Stimulated activated CD8-positive, alpha-beta memory T cell treated with anti-CD3 and anti-CD28 coated beads, Interleukin-12 subunit alpha, Interleukin-12 subunit beta, amount 100 ng/mL, for 4 hours (primary cell): ENCODE results near the gene HNRNPA3.
A peak's percentile ranks its signal among the peaks of the same experiment; 100 is the strongest.
"Not testable (repeated sequence)": the region's sequence is repeated elsewhere in the genome, so short reads cannot be mapped to it uniquely, and the experiment has no call there.

ENCODE experiments used
- DNase-seq: peaks from one replicate; pipeline ENCODE4 v3.0.0-alpha.2; 2020; ENCODE audit warnings: low read depth

The HNRNPA3 gene

GRCh38 chr2:177232098-177232704 is 19.6 kb downstream of the HNRNPA3 start:
- no peak for DNase-seq

- DNase-seq, result no peak
Measured at GRCh38 chr2:177234267-177234666, 21.7 kb downstream of the HNRNPA3 start.

GRCh38 chr2:177235855-177236437 is 23.4 kb downstream of the HNRNPA3 start:
- DNase-seq, result no peak

- no peak for DNase-seq
Measured at GRCh38 chr2:177237932-177238331, 25.3 kb downstream of the HNRNPA3 start.

- no peak for DNase-seq
Measured at GRCh38 chr2:177239053-177239452, 26.5 kb downstream of the HNRNPA3 start.

- peak; percentile 24 for DNase-seq
Measured at GRCh38 chr2:177239932-177240630, 27.5 kb downstream of the HNRNPA3 start.

- DNase-seq, result no peak
Measured at GRCh38 chr2:177241711-177242120, 29.1 kb downstream of the HNRNPA3 start.

- DNase-seq, result no peak
Measured at GRCh38 chr2:177242121-177242987, 29.8 kb downstream of the HNRNPA3 start.

GRCh38 chr2:177243073-177243472 is 30.5 kb downstream of the HNRNPA3 start:
- DNase-seq, result no peak

- DNase-seq, result no peak
Measured at GRCh38 chr2:177243476-177243875, 30.9 kb downstream of the HNRNPA3 start.

- DNase-seq, result no peak
Measured at GRCh38 chr2:177244244-177244771, 31.7 kb downstream of the HNRNPA3 start.

- no peak for DNase-seq
Measured at GRCh38 chr2:177245010-177245422, 32.4 kb downstream of the HNRNPA3 start.

GRCh38 chr2:177246000-177246399 is 33.4 kb downstream of the HNRNPA3 start:
- no peak for DNase-seq

- not testable (repeated sequence) for DNase-seq
Measured at GRCh38 chr2:177246523-177247030, 34.0 kb downstream of the HNRNPA3 start.

GRCh38 chr2:177247693-177248262 is 35.2 kb downstream of the HNRNPA3 start:
- DNase-seq, result no peak

GRCh38 chr2:177249038-177249437 is 36.4 kb downstream of the HNRNPA3 start:
- DNase-seq, result no peak

GRCh38 chr2:177250461-177250860 is 37.9 kb downstream of the HNRNPA3 start:
- DNase-seq, result no peak

GRCh38 chr2:177251165-177251542 is 38.6 kb downstream of the HNRNPA3 start:
- DNase-seq, result no peak

GRCh38 chr2:177252808-177253531 is 40.4 kb downstream of the HNRNPA3 start:
- no peak for DNase-seq

- no peak for DNase-seq
Measured at GRCh38 chr2:177253704-177254103, 41.1 kb downstream of the HNRNPA3 start.
